PC-3 (cell line): ENCODE measurements around the gene DGKB. TPM values are rescaled to one million over a fixed set of nuclear protein-coding genes. Genes with fewer than 3 reads are reported as not detected.

Experiments
- ATAC-seq: fragments of 200-7000 bp; cut with Tn5 transposase; 2 replicates; pipeline ENCODE4 v1.9.1; 2020; ENCODE audit warnings: mild to moderate bottlenecking, moderate library complexity
- BruUV-seq: library from RNA; stranded (reverse); fragments of 400-500 nt; replicated peaks from 2 replicates; lab custom pipeline; 2021; lab: Mats Ljungman, UMichigan
- CTCF ChIA-PET: fragments of 300-600 bp; sonication (Branson Sonifier 250); formaldehyde crosslinking; loops from one replicate; lab custom pipeline; 2022; ENCODE audit warnings: antibody characterized with exemption; lab: Charles Lee
- POLR2A ChIA-PET: fragments of 300-600 bp; sonication (Branson Sonifier 250); formaldehyde crosslinking; loops from one replicate; lab custom pipeline; 2022; ENCODE audit warnings: antibody characterized with exemption; ENCODE audit not compliant: unreplicated experiment; lab: Charles Lee
- DNase-seq: peaks from one replicate; pipeline ENCODE4 v3.0.0-alpha.2; 2015
- H2AFZ ChIP-seq: fragments of 300-600 bp; sonication (generic); 2 replicates; pipeline ENCODE4 v1.6.0; 2016; ENCODE audit warnings: antibody characterized with exemption, low read length
- H3F3A ChIP-seq: fragments of 300-600 bp; sonication (generic); one replicate; pipeline ENCODE4 v1.6.0; 2017; ENCODE audit warnings: antibody characterized with exemption, low read length, control low read depth, mild to moderate bottlenecking; ENCODE audit not compliant: unreplicated experiment
- H3K27ac ChIP-seq: fragments of 300-600 bp; sonication (generic); 2 replicates; pipeline ENCODE4 v1.5.1; 2016; ENCODE audit warnings: mild to moderate bottlenecking, low read length
- H3K27me3 ChIP-seq: fragments of 300-600 bp; sonication (generic); 2 replicates; pipeline ENCODE4 v1.6.1; 2016; ENCODE audit warnings: low read length, mixed read lengths
- H3K36me3 ChIP-seq: fragments of 300-600 bp; sonication (generic); 2 replicates; pipeline ENCODE4 v1.6.1; 2016; ENCODE audit warnings: low read depth, mixed run types, low read length, mixed read lengths
- H3K4me1 ChIP-seq: fragments of 300-600 bp; sonication (generic); 2 replicates; pipeline ENCODE4 v1.5.1; 2016; ENCODE audit warnings: low read length; ENCODE audit not compliant: insufficient read depth
- H3K4me2 ChIP-seq: fragments of 300-600 bp; sonication (generic); 2 replicates; pipeline ENCODE4 v1.6.0; 2016; ENCODE audit warnings: low read length
- H3K4me3 ChIP-seq: fragments of 300-600 bp; sonication (generic); 2 replicates; pipeline ENCODE4 v1.5.1; 2016; ENCODE audit warnings: mild to moderate bottlenecking, low read length, mixed read lengths
- H3K79me2 ChIP-seq: fragments of 300-600 bp; sonication (generic); 2 replicates; pipeline ENCODE4 v1.6.1; 2017; ENCODE audit warnings: low read length, mixed read lengths
- H3K9ac ChIP-seq: fragments of 300-600 bp; sonication (generic); 2 replicates; pipeline ENCODE4 v1.6.0; 2016; ENCODE audit warnings: mild to moderate bottlenecking, low read length
- H3K9me2 ChIP-seq: fragments of 300-600 bp; sonication (generic); replicated peaks from 2 replicates; pipeline ENCODE4 v1.6.1; 2016; ENCODE audit warnings: mixed run types, low read length, mixed read lengths
- H3K9me3 ChIP-seq: fragments of 300-600 bp; sonication (generic); 2 replicates; pipeline ENCODE4 v1.6.1; 2016; ENCODE audit warnings: low read length, mixed read lengths
- H4K20me1 ChIP-seq: fragments of 300-600 bp; sonication (generic); 2 replicates; pipeline ENCODE4 v1.6.1; 2016; ENCODE audit warnings: low read length, mixed read lengths
- EZH2 ChIP-seq: fragments of 300-600 bp; sonication (generic); IDR thresholded peaks from one replicate; pipeline ENCODE4 v1.6.1; 2017; ENCODE audit warnings: antibody characterized with exemption, mild to moderate bottlenecking, low read length; ENCODE audit not compliant: unreplicated experiment
- EZH2phosphoT487 ChIP-seq: fragments of 300-600 bp; sonication (generic); IDR thresholded peaks from 2 replicates; pipeline ENCODE4 v1.6.1; 2018; ENCODE audit warnings: mild to moderate bottlenecking, antibody characterized with exemption, low read length, borderline replicate concordance
- intact Hi-C: fragments of 100-400 bp; cut with micrococcal nuclease; formaldehyde crosslinking; loops from 2 replicates; pipeline ENCODE4 v1.9.0; 2023
- total RNA-seq: library from RNA; depleted of rRNA; stranded (reverse); fragments of >200 nt; gene quantifications from 2 replicates; pipeline ENCODE4 v1.2.3, GENCODE V29; 2014
- TF ChIP-seq, protein P1 (sequence below): fragments of 300-600 bp; sonication (generic); conservative IDR thresholded peaks from 2 replicates; pipeline ENCODE4 v1.5.1; 2017; ENCODE audit warnings: antibody characterized with exemption, low read depth, mild to moderate bottlenecking, low read length

The DGKB gene
- total RNA-seq, 1 experiment from 2014 or later = 0.15 TPM

DNA sequence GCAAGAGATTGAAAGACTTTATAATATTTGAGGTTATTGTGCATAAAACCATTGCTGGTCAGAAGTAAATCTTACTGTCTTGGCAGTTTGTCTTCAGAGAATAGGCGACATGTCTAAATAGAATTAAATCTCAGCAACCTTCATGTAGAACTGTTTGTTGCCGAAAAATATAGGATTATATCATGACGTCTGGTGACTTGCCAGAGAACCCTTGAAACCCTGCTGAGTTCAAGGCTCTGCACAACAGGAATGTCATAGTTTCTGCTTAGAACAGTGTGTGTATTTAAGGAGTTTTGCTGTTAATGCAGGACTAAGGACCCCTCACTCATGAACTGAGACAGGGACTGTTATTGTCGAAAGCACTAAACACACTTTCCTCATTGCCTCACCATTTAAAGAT, 706.7 kb downstream of the DGKB start:
- no peak overlapping the region for H3K9ac ChIP-seq
- no peak overlapping the region for H2AFZ ChIP-seq
- no peaks in the 10 kb centered on the region for H3K27me3 ChIP-seq
- DNase-seq = no peak
- no peak overlapping the region for H3K27ac ChIP-seq
- no peaks in the 10 kb centered on the region for H3K9me3 ChIP-seq
- H3K79me2 ChIP-seq = no peaks in the 10 kb centered on the region
- no peak overlapping the region for H3K4me3 ChIP-seq
- no peaks in the 10 kb centered on the region for H3F3A ChIP-seq
- no peaks in the 10 kb centered on the region for H3K9me2 ChIP-seq
- no peak; the same call in 1 of the 2 replicates for ATAC-seq
- peaks cover 17% of the 10 kb centered on the region for H3K4me1 ChIP-seq
- no TSS peak for BruUV-seq
- ChIA-PET CTCF (no interaction called here), POLR2A (no interaction called here)
- TF ChIP-seq, protein P1, sequence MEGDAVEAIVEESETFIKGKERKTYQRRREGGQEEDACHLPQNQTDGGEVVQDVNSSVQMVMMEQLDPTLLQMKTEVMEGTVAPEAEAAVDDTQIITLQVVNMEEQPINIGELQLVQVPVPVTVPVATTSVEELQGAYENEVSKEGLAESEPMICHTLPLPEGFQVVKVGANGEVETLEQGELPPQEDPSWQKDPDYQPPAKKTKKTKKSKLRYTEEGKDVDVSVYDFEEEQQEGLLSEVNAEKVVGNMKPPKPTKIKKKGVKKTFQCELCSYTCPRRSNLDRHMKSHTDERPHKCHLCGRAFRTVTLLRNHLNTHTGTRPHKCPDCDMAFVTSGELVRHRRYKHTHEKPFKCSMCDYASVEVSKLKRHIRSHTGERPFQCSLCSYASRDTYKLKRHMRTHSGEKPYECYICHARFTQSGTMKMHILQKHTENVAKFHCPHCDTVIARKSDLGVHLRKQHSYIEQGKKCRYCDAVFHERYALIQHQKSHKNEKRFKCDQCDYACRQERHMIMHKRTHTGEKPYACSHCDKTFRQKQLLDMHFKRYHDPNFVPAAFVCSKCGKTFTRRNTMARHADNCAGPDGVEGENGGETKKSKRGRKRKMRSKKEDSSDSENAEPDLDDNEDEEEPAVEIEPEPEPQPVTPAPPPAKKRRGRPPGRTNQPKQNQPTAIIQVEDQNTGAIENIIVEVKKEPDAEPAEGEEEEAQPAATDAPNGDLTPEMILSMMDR = no peak
- H3K4me2 ChIP-seq = no peak overlapping the region
- H4K20me1 ChIP-seq = no peaks in the 10 kb centered on the region
- intact Hi-C loops = loop anchor here (10.0 kb wide), 1 partner anchor 259 kb away; no protein-coding TSS in a partner anchor
- H3K36me3 ChIP-seq = no peaks in the 10 kb centered on the region

- H3K9me2 ChIP-seq = no peaks in the 10 kb centered on the region
- no peak overlapping the region for H3K4me3 ChIP-seq
- H3K9ac ChIP-seq = no peak overlapping the region
- H3K27me3 ChIP-seq = no peaks in the 10 kb centered on the region
- H3K4me1 ChIP-seq = peaks cover 17% of the 10 kb centered on the region
- H4K20me1 ChIP-seq = no peaks in the 10 kb centered on the region
- no peaks in the 10 kb centered on the region for H3K36me3 ChIP-seq
- no peaks in the 10 kb centered on the region for H3F3A ChIP-seq
- TF ChIP-seq EZH2phosphoT487 = no peak
- TF ChIP-seq, protein P1 = no peak
- no peak for TF ChIP-seq EZH2
- no peak overlapping the region for H3K27ac ChIP-seq
- CTCF ChIA-PET = interaction anchor here (0.5 kb wide), 1 partner anchor 222 kb away, joined by 3 read pairs; no protein-coding TSS in a partner anchor
- intact Hi-C loops = loop anchor here (10.0 kb wide), 1 partner anchor 260 kb away; no protein-coding TSS in a partner anchor
- H3K9me3 ChIP-seq = no peaks in the 10 kb centered on the region
- no peak for DNase-seq
- no TSS peak for BruUV-seq
- no peak overlapping the region for H3K4me2 ChIP-seq
- H2AFZ ChIP-seq = no peak overlapping the region
- no peaks in the 10 kb centered on the region for H3K79me2 ChIP-seq
- ATAC-seq = no peak
- POLR2A ChIA-PET = no interaction called here
Observed at GRCh38 chr7:14195079-14195478, 707.5 kb downstream of the DGKB start.

- TF ChIP-seq, protein P1 = no peak
- no peak for TF ChIP-seq EZH2
- no peak for TF ChIP-seq EZH2phosphoT487
- H3K4me2 ChIP-seq = no peak overlapping the region
- ChIA-PET CTCF (interaction anchor here (0.6 kb wide), 2 partner anchors 15 to 500 kb away, joined by 3 to 4 read pairs; no protein-coding TSS in a partner anchor), POLR2A (no interaction called here)
- no peak overlapping the region for H3K27ac ChIP-seq
- no peaks in the 10 kb centered on the region for H3K9me2 ChIP-seq
- H3F3A ChIP-seq = no peaks in the 10 kb centered on the region
- ATAC-seq = peak; percentile 93
- no peak overlapping the region for H3K9ac ChIP-seq
- no peaks in the 10 kb centered on the region for H4K20me1 ChIP-seq
- H3K36me3 ChIP-seq = no peaks in the 10 kb centered on the region
- H3K9me3 ChIP-seq = no peaks in the 10 kb centered on the region
- no peak overlapping the region for H3K4me3 ChIP-seq
- no peaks in the 10 kb centered on the region for H3K27me3 ChIP-seq
- DNase-seq = peak; percentile 85
- H3K79me2 ChIP-seq = no peaks in the 10 kb centered on the region
- no TSS peak for BruUV-seq
- peaks cover 17% of the 10 kb centered on the region for H3K4me1 ChIP-seq
- no peak overlapping the region for H2AFZ ChIP-seq
- intact Hi-C loops = loop anchor here (10.0 kb wide), 1 partner anchor 263 kb away; no protein-coding TSS in a partner anchor
Observed at GRCh38 chr7:14191686-14192098, 710.9 kb downstream of the DGKB start.
